ENCODE results near the gene GUCA1A. TPM values are rescaled to one million over a fixed set of nuclear protein-coding genes. Genes with fewer than 3 reads are reported as not detected.

GUCA1A gene
- total RNA-seq, 1 experiment from 2014 or later: not detected

GRCh38 chr6:42221546-42221945 lies 48.4 kb downstream of the GUCA1A start:
- H3K36me3 ChIP-seq: no peaks in the 10 kb centered on the region
- H3K4me3 ChIP-seq: no peak overlapping the region
- peaks cover 8% of the 10 kb centered on the region; the same call in 1 of the 2 replicates for H3K4me1 ChIP-seq
- DNase-seq: no peak
- no peak overlapping the region for H3K27ac ChIP-seq
- H3K9me3 ChIP-seq (replicated peaks): no peaks in the 10 kb centered on the region
- peaks cover 4% of the 10 kb centered on the region; the same call in 1 of the 2 replicates for H3K27me3 ChIP-seq

GRCh38 chr6:42222448-42222847 lies 49.3 kb downstream of the GUCA1A start:
- H3K4me3 ChIP-seq: no peak overlapping the region
- no peaks in the 10 kb centered on the region for H3K9me3 ChIP-seq (replicated peaks)
- peaks cover 15% of the 10 kb centered on the region; the same call in 1 of the 2 replicates for H3K4me1 ChIP-seq
- no peaks in the 10 kb centered on the region for H3K36me3 ChIP-seq
- no peak for DNase-seq
- H3K27ac ChIP-seq: no peak overlapping the region
- H3K27me3 ChIP-seq: peaks cover 4% of the 10 kb centered on the region; the same call in 1 of the 2 replicates

GRCh38 chr6:42224222-42225028 lies 51.3 kb downstream of the GUCA1A start:
- no peak overlapping the region for H3K4me3 ChIP-seq
- H3K36me3 ChIP-seq: no peaks in the 10 kb centered on the region
- peaks cover 15% of the 10 kb centered on the region; the same call in 1 of the 2 replicates for H3K4me1 ChIP-seq
- no peak overlapping the region for H3K27ac ChIP-seq
- H3K9me3 ChIP-seq (replicated peaks): no peaks in the 10 kb centered on the region
- DNase-seq: no peak
- peaks cover 4% of the 10 kb centered on the region; the same call in 1 of the 2 replicates for H3K27me3 ChIP-seq

GRCh38 chr6:42225029-42225339 lies 51.8 kb downstream of the GUCA1A start:
- no peak for DNase-seq
- no peaks in the 10 kb centered on the region for H3K9me3 ChIP-seq (replicated peaks)
- no peak overlapping the region for H3K4me3 ChIP-seq
- peaks cover 4% of the 10 kb centered on the region; the same call in 1 of the 2 replicates for H3K27me3 ChIP-seq
- no peak overlapping the region for H3K27ac ChIP-seq
- no peaks in the 10 kb centered on the region for H3K36me3 ChIP-seq
- peaks cover 15% of the 10 kb centered on the region; the same call in 1 of the 2 replicates for H3K4me1 ChIP-seq

GRCh38 chr6:42225419-42225818 lies 52.3 kb downstream of the GUCA1A start:
- DNase-seq: no peak

GRCh38 chr6:42226161-42226611 lies 53.0 kb downstream of the GUCA1A start:
- DNase-seq: peak; percentile 22 to 47
- Histone ChIP-seq H3K4me1 (peaks cover 15% of the 10 kb centered on the region; the same call in 1 of the 2 replicates), H3K27ac (no peak overlapping the region), H3K27me3 (peaks cover 4% of the 10 kb centered on the region; the same call in 1 of the 2 replicates), H3K9me3 (replicated peaks) (no peaks in the 10 kb centered on the region), H3K36me3 (no peaks in the 10 kb centered on the region), H3K4me3 (no peak overlapping the region)

More at GRCh38 chr6:42225419-42225818, 52.3 kb downstream of the GUCA1A start:
- Histone ChIP-seq H3K9me3 (replicated peaks) (no peaks in the 10 kb centered on the region), H3K27me3 (peaks cover 4% of the 10 kb centered on the region; the same call in 1 of the 2 replicates), H3K36me3 (no peaks in the 10 kb centered on the region), H3K4me3 (no peak overlapping the region), H3K27ac (no peak overlapping the region), H3K4me1 (peaks cover 15% of the 10 kb centered on the region; the same call in 1 of the 2 replicates)

GRCh38 chr6:42226645-42227143 lies 53.5 kb downstream of the GUCA1A start:
- Histone ChIP-seq H3K4me3 (no peak overlapping the region), H3K9me3 (replicated peaks) (no peaks in the 10 kb centered on the region), H3K27ac (no peak overlapping the region), H3K27me3 (peaks cover 4% of the 10 kb centered on the region; the same call in 1 of the 2 replicates), H3K36me3 (no peaks in the 10 kb centered on the region), H3K4me1 (peaks cover 15% of the 10 kb centered on the region; the same call in 1 of the 2 replicates)
- DNase-seq: no peak

- no peak overlapping the region for H3K27ac ChIP-seq
Measured at GRCh38 chr6:42227173-42227850, 54.1 kb downstream of the GUCA1A start.

GRCh38 chr6:42228305-42228704 lies 55.1 kb downstream of the GUCA1A start:
- Histone ChIP-seq H3K27ac (no peak overlapping the region), H3K9me3 (replicated peaks) (no peaks in the 10 kb centered on the region), H3K4me3 (no peak overlapping the region), H3K36me3 (no peaks in the 10 kb centered on the region), H3K4me1 (peaks cover 15% of the 10 kb centered on the region; the same call in 1 of the 2 replicates), H3K27me3 (peaks cover 4% of the 10 kb centered on the region; the same call in 1 of the 2 replicates)
- DNase-seq: no peak

More at GRCh38 chr6:42227173-42227850, 54.1 kb downstream of the GUCA1A start:
- no peaks in the 10 kb centered on the region for H3K36me3 ChIP-seq
- no peaks in the 10 kb centered on the region for H3K9me3 ChIP-seq (replicated peaks)
- no peak overlapping the region for H3K4me3 ChIP-seq
- H3K4me1 ChIP-seq: peaks cover 15% of the 10 kb centered on the region; the same call in 1 of the 2 replicates
- DNase-seq: no peak
- H3K27me3 ChIP-seq: peaks cover 4% of the 10 kb centered on the region; the same call in 1 of the 2 replicates

Other genes with a start within 250 kb of the GUCA1A start
- gene CCND3, start 231.6 kb upstream of the GUCA1A start, total RNA-seq (2014; rRNA removed; shearing (Covaris generic)): 150 and 159 TPM in 2 replicates
- 37.0 and 43.1 TPM in 2 replicates for gene TAF8, start 122.8 kb upstream of the GUCA1A start, total RNA-seq (2014; rRNA removed; shearing (Covaris generic))
- gene C6orf132, start 30.7 kb upstream of the GUCA1A start, total RNA-seq (2014; rRNA removed; shearing (Covaris generic)): not detected in 2 replicates
- gene GUCA1B, start 21.6 kb downstream of the GUCA1A start, total RNA-seq (2014; rRNA removed; shearing (Covaris generic)): 0.14 and 0.25 TPM in 2 replicates
- gene MRPS10, start 44.5 kb downstream of the GUCA1A start, total RNA-seq (2014; rRNA removed; shearing (Covaris generic)): 57.2 and 59.5 TPM in 2 replicates